ENCODE measurements around the gene SP6.

Gene SP6

GRCh38 chr17:47856830-47857229 lies 5.9 kb upstream of the SP6 start:
- no peak for DNase-seq (ENCODE audit: low read depth)

- DNase-seq (ENCODE audit: low read depth), result no peak
Measured at GRCh38 chr17:47855737-47856136, 4.8 kb upstream of the SP6 start.

GRCh38 chr17:47853616-47854015 lies 2.7 kb upstream of the SP6 start:
- no peak for DNase-seq (ENCODE audit: low read depth)

DNA sequence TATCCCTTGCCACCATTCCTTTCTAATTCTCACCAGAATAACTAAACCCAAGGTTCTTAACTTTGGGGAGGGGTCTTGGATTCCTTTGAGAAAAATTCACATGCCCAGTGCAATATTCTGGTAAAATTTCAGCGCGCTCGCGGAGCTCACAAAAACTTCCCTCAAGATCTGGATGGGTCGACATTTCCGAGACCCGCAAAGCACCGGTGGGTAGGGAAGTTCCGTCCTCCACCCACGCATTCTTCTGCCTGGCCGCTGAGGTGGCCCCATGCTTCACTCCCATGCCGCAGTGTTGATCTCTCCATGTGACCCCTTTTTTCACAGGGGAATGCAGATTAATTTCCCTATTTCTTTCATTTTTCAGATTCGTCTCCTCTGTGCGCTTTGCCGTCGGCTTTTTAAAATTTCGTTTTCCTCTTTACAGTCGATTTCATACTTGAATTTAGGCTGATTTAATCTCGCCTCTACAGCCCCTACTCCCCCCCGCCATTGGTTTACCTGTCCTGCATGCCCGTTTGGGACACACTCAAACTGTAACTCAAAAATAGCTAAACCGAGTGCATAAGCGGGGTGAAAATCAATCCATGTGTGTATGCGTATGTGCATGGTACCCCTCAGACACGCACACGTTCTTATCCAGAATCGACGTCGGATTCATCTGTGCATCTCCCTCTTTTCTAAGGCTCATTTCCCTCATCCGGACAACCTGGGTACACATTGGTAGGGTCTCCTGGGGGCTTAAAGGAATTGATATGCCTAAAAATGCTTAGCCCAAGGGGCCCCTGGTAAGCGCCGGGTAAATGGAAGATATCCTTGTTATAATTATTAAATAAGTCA lies 1.4 kb upstream of the SP6 start:
- no peak for DNase-seq (ENCODE audit: low read depth)

- no peak for DNase-seq (ENCODE audit: low read depth)
Measured at GRCh38 chr17:47851764-47852112, 775 bp upstream of the SP6 start.

- DNase-seq (ENCODE audit: low read depth), result no peak
Measured at GRCh38 chr17:47850373-47850691, 631 bp downstream of the SP6 start.

GRCh38 chr17:47848198-47848513 lies 2.8 kb downstream of the SP6 start:
- DNase-seq (ENCODE audit: low read depth), result no peak

DNA sequence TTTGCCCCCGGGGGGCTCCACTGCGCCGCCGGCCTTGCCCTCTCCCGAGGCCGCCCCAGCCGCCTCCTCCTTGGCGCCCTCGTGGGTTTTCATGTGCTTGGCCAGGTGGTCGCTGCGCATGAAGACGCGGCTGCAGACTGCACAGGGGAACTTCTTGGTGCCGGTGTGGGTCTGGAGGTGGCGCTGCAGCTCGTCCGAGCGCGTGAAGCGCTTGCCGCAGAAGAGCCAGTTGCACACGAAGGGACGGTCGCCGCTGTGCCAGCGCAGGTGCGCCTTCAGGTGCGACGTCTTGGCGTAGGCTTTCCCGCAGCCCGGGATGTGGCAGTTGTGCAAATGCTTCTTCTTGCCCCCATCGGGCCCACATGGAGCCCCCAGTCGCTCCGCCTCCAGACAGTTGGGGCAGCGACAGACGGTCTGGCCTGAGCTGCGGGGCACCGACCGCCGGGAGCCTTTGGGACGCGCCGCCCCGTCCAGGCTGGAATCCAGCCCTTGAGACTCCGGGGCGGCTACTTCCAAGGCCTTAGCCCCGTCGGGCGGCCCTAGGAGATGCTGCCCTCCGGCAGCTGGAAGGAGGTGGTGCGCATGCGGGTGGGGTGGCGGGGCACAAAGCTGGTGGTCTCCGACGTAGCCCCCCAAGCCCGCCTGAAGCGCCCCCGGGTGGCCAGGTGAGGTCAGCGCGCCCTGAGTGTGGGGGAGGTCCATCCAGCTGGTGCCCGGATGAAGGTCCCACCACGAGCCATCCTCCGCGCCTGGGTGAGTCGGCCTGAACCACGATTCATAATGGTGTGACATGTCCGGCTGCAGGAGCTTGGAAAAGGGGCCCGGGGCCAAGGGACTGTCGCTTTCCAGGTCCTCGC lies 3.4 kb downstream of the SP6 start:
- DNase-seq (ENCODE audit: low read depth), result no peak

DNA sequence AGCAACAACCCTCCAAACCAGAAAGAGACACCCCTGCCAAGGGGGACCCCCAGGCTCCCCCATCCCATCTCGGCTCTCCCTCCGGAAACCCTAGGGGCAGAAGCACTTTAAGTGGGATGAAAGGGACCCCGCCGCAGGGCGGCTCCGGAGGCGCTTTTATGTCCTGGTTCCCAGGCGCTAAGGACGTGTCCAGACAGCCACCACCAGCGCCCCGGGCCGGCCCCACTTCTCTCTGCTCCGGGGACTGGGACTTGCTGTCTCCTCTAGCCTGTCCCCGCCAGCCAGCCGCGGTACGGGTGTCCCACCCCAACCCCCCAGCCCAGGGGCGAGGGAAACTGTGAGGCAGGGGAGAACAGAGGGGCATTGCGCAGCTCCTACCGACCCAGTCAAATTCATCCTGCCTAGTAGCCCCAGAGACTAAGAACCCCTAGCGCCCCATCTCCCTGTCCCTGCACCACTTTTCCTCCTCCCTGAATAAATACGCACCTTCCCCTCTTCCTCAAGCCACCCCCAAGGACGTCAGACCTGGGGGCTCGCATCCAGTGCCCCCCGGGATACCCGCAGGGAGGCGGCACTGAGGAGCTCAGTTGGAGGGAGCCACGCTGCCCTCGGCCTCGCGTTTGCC lies 4.1 kb downstream of the SP6 start:
- no peak for DNase-seq (ENCODE audit: low read depth)

GRCh38 chr17:47845716-47846075 lies 5.3 kb downstream of the SP6 start:
- no peak for DNase-seq (ENCODE audit: low read depth)

GRCh38 chr17:47844814-47845715 lies 5.9 kb downstream of the SP6 start:
- DNase-seq (ENCODE audit: low read depth), result no peak

DNA sequence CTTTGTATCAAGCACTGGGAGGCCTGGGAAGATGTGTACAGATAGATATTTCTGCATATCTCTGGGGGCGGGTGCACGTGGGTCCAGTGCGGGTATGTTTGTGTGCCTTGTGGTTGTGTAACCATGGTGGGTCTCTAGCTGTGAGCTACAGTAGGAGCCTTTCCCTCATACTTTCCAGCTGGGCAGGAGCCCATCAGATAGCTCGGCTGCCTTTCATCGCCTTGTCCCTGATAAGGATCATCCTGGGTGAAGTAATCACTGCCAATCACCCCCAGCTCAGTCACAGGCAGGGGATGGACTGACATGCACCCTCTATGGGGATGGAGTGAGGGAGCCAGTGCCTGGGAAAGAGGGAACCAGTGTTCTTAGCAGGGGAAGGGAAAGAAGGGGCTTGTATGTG lies 6.7 kb downstream of the SP6 start:
- DNase-seq (ENCODE audit: low read depth), result no peak

- no peak for DNase-seq (ENCODE audit: low read depth)
Measured at GRCh38 chr17:47843391-47843730, 7.6 kb downstream of the SP6 start.

DNA sequence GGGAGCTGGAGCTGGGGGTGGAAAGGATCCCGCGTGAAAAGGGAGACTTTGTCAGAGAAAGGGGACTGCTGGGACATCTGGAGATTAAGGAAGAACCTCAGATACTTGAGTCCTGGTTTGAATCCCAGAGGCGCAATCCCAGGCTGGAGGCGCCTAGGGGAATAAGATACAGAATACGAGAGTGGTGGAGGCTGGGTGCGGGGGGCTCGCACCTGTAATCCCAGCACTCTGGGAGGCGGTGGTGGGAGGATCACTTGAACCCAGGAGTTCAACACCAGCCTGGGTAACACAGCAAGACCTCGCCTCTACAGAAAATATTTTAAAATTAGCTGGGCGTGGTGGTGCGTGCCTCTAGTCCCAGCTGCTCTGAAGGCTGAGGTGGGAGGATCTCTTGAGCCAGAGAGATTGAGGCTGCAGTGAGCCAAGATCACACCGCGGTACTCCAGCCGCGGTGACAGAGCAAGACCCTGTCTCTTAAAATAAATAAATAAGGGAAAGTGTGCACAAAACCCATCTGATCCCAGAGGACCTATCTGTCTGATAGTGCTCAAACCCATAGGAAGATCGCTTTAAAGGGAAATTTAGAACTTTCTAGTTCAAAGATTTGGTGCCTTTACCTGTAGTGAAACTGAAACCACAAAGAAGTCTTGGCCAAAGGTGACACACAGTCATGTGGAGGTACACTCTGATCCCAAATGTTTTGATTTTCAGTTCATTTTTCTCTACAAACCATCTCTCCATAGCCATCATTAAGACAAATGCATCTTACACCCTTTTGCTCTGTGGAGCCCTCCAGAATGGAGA lies 9.3 kb downstream of the SP6 start:
- DNase-seq (ENCODE audit: low read depth), result no peak

DNA sequence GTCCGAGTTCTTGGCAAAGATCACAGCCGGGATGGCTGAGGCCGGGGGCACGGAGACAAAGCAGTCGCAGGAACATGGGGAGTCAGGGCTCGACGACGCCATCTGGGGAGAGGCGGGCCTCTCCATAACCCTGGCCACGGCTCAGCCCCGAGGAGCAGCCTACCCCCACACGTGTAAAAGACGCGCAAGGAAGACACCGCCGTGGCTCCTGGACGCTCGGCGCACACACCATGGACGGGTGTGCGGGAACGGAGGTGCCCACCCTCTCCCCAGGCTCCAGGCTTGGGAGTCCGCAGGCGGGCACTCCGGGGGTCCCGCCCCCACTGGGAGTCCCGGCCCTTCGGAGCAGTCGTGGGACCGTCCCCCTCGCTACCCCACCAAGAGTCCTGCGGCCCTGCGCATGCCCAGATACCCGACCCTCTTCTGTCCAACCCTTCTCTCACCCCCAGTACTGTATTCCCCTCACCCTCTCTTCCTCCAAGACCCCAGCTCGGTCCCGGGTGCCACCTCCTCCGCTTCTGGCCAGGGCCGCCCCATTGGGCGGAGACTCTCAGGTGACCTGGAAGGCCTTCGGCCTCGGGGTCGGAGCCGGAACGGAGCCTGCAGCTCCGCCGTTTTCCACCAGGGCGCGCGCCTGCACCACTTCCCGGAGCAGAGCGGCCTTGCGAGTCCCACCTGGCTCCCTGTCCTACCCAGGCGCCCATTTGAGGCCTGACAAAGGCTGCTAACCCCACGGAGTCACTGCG lies 10.0 kb downstream of the SP6 start, which contains the start of gene SCRN2:
TSS of gene SCRN2 (minus strand) at position 532 of the 746 bp plus-strand sequence. CDS start at position 102, 430 bp downstream.
- DNase-seq (ENCODE audit: low read depth), result peak; percentile 79

GRCh38 chr17:47840001-47840741 lies 10.8 kb downstream of the SP6 start:
- DNase-seq (ENCODE audit: low read depth), result no peak

- no peak for DNase-seq (ENCODE audit: low read depth)
Measured at GRCh38 chr17:47839071-47839470, 11.9 kb downstream of the SP6 start.

DNA sequence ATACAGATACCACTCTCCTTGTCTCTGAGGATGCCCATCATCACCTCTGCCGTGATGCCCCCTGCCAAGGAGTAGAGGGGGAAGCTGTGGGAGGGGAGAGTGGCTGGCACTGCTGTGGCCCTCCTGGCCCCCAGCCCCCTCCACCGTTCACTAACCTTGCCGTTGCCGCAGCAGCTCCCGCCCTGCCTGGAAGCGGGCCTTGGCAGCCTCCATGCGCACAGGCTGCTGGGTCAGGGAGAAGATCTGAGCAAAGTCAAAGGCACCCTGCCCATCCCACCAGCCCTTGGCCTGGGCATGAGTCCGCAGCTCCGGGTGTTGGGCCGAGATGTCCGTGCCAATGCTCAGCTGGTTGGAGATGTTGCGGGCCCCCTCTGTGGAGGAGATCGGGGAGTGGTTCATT lies 12.3 kb downstream of the SP6 start:
- no peak for DNase-seq (ENCODE audit: low read depth)

DNA sequence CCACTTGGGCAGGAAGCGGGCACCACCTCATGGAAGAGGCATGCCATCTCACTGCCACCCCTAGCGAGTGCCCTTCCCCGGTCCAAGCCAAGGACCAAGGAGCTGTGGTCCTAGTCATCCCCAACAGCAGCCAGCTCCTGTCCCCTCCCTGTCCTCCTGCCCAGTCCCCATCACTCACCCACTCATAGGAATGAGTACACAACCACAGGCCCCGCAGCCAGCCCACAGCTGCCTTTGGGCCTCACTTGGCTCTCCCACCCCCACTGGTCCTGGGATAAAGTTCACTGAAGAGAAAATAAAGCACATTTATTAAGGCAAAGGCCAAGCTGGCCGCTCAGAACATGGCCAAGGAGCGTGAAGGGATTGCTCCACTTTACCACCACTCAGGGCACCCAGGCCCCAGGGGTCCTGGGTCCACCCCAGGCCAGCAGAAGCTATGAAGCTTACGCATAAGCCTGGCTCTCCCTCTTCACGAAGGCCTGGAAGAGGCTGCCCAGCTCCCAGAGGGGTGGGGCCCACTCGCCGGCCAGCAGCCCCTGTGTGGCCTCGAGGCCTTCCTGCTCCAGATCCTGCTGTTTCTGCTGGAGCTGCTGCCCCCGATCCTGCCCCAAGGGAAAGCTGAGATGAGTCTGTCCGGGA lies 13.4 kb downstream of the SP6 start:
- DNase-seq (ENCODE audit: low read depth), result peak; percentile 69
